ENCODE measurements around the gene ABHD2.
"Not testable (repeated sequence)": the region's sequence is repeated elsewhere in the genome, so short reads cannot be mapped to it uniquely, and the experiment has no call there.

Gene ABHD2

GRCh38 chr15:89141159-89141558, 52.9 kb downstream of the ABHD2 start:
- not testable (repeated sequence) for DNase-seq

GRCh38 chr15:89141885-89142284, 53.6 kb downstream of the ABHD2 start:
- no peak for DNase-seq

- DNase-seq: no peak
These were observed 54.2 kb downstream of the ABHD2 start for GRCh38 chr15:89142423-89142822.

GRCh38 chr15:89143503-89144162, 55.4 kb downstream of the ABHD2 start:
- no peak for DNase-seq

GRCh38 chr15:89144491-89144890, 56.2 kb downstream of the ABHD2 start:
- DNase-seq: no peak

- DNase-seq: no peak
These were observed 58.1 kb downstream of the ABHD2 start for GRCh38 chr15:89146366-89146765.

GRCh38 chr15:89148126-89148525, 59.9 kb downstream of the ABHD2 start:
- DNase-seq: no peak

- no peak for DNase-seq
These were observed 61.3 kb downstream of the ABHD2 start for GRCh38 chr15:89149501-89150101.

GRCh38 chr15:89150287-89150686, 62.0 kb downstream of the ABHD2 start:
- no peak for DNase-seq

- DNase-seq: no peak
These were observed 62.8 kb downstream of the ABHD2 start for GRCh38 chr15:89150762-89151664.

- no peak for DNase-seq
These were observed 66.9 kb downstream of the ABHD2 start for GRCh38 chr15:89155122-89155521.

GRCh38 chr15:89155656-89156055, 67.4 kb downstream of the ABHD2 start:
- DNase-seq: no peak

- DNase-seq: no peak
These were observed 68.8 kb downstream of the ABHD2 start for GRCh38 chr15:89157061-89157460.

- no peak for DNase-seq
These were observed 69.8 kb downstream of the ABHD2 start for GRCh38 chr15:89157918-89158564.

- no peak for DNase-seq
These were observed 73.4 kb downstream of the ABHD2 start for GRCh38 chr15:89161666-89162065.

- no peak for DNase-seq
These were observed 75.2 kb downstream of the ABHD2 start for GRCh38 chr15:89163271-89164055.

- no peak for DNase-seq
These were observed 76.5 kb downstream of the ABHD2 start for GRCh38 chr15:89164712-89165211.

GRCh38 chr15:89165677-89166076, 77.4 kb downstream of the ABHD2 start:
- no peak for DNase-seq

GRCh38 chr15:89167267-89168176, 79.3 kb downstream of the ABHD2 start:
- no peak for DNase-seq

GRCh38 chr15:89168316-89168833, 80.1 kb downstream of the ABHD2 start:
- DNase-seq: no peak

- DNase-seq: no peak
These were observed 82.1 kb downstream of the ABHD2 start for GRCh38 chr15:89170364-89170763.

All from SHP77 (cell line).